ENCODE data around the gene KCNH8.

The KCNH8 gene

DNA sequence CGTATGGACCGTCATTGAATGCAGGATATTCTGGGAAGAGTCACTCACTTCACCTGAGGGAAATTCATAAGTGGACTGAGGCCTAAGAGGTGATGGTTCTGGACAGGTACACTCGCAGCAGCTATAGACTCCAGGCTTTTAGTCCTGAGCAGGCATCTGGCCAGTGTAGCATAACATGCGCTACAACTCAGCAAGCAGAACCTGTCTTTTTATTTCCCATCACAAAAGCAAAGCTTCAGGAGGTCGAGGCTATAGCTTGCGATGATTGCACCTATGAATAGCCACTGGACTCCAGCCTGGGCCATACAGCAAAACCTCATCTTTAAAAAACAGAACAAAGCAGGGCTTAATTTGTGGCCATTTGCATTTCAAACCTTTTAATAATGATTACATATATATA, 185.8 kb downstream of the KCNH8 start:
- no peak for TF ChIP-seq CTCF (IDR thresholded peaks at IDR 0.05; ENCODE audit: control extremely low read depth, extremely low read depth, low read depth, missing control alignments)
- no peak for DNase-seq (ENCODE audit: extremely low spot score)
- ChIA-PET CTCF (interaction anchor here (0.9 kb wide), 1 partner anchor 15 kb away, joined by 3 read pairs; no protein-coding TSS in a partner anchor), POLR2A (no interaction called here)

- no peak for DNase-seq (ENCODE audit: extremely low spot score)
- no peak for TF ChIP-seq CTCF (IDR thresholded peaks at IDR 0.05; ENCODE audit: control extremely low read depth, extremely low read depth, low read depth, missing control alignments)
- CTCF ChIA-PET: no interaction called here
- POLR2A ChIA-PET: no interaction called here
Observed at GRCh38 chr3:19338769-19339168, 190.5 kb downstream of the KCNH8 start.

DNA sequence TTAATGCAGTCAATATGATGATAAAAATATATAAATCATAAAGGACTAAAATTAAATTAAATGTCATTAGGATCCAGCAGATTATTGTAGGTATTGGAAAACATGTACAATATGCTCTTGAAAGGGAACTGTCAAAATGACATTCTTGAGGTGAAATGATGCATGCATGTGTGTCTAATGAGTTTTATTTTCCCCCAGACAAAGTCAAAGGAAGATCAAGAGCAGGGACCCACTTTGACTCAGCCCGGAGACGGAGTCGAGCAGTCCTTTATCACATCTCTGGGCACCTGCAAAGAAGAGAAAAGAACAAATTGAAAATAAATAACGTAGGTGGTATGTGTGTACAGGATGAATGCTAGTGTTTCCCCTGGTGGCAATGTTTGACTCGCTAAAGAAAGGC, 194.1 kb downstream of the KCNH8 start:
- TF ChIP-seq CTCF (IDR thresholded peaks at IDR 0.05; ENCODE audit: control extremely low read depth, extremely low read depth, low read depth, missing control alignments): no peak
- POLR2A ChIA-PET: no interaction called here
- CTCF ChIA-PET: no interaction called here
- DNase-seq (ENCODE audit: extremely low spot score): no peak

DNA sequence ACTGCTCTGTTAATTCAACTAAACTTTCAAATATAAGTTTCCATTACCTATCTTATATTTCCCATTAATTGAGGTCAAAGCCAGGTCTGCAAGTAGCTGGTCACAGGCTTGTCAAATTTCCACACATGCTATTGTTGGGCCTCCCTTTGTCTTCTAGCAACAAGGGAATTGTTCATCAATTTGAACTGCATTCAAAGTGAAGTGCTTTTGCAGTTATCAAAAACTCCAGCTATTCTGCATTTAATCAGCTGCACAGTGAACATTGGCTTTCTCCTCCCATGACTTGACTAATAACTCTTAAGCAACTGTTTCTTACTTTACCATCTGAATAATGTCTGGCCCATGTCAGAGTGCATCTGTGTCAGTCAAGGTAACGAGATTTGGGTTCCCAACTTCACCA, 198.4 kb downstream of the KCNH8 start:
- ChIA-PET POLR2A (no interaction called here), CTCF (interaction anchor here (1.0 to 4.8 kb wide), 6 partner anchors 16 to 553 kb away, joined by 3 to 70 read pairs (median 8); no protein-coding TSS in a partner anchor)
- no peak for DNase-seq (ENCODE audit: extremely low spot score)
- TF ChIP-seq CTCF (IDR thresholded peaks at IDR 0.05; ENCODE audit: control extremely low read depth, extremely low read depth, low read depth, missing control alignments): no peak

- TF ChIP-seq CTCF (IDR thresholded peaks at IDR 0.05; ENCODE audit: control extremely low read depth, extremely low read depth, low read depth, missing control alignments): no peak
- POLR2A ChIA-PET: no interaction called here
- DNase-seq (ENCODE audit: extremely low spot score): no peak
- CTCF ChIA-PET: interaction anchor here (1.0 to 4.8 kb wide), 10 partner anchors 15 to 567 kb away, joined by 3 to 70 read pairs (median 10); no protein-coding TSS in a partner anchor
Observed at GRCh38 chr3:19347671-19348070, 199.4 kb downstream of the KCNH8 start.

GRCh38 chr3:19348500-19348899, 200.2 kb downstream of the KCNH8 start:
- POLR2A ChIA-PET: no interaction called here
- no peak for DNase-seq (ENCODE audit: extremely low spot score)
- no peak for TF ChIP-seq CTCF (IDR thresholded peaks at IDR 0.05; ENCODE audit: control extremely low read depth, extremely low read depth, low read depth, missing control alignments)
- CTCF ChIA-PET: interaction anchor here (0.8 to 4.8 kb wide), 43 partner anchors 8 to 566 kb away, joined by 3 to 70 read pairs (median 4); no protein-coding TSS in a partner anchor

Data from GM10248 (cell line).